ENCODE data around the gene CHST2. TPM values are rescaled to one million over a fixed set of nuclear protein-coding genes. Genes with fewer than 3 reads are reported as not detected.
A peak's percentile ranks its signal among the peaks of the same experiment; 100 is the strongest.
"Not testable (repeated sequence)": the region's sequence is repeated elsewhere in the genome, so short reads cannot be mapped to it uniquely, and the experiment has no call there.

Gene CHST2, protein sequence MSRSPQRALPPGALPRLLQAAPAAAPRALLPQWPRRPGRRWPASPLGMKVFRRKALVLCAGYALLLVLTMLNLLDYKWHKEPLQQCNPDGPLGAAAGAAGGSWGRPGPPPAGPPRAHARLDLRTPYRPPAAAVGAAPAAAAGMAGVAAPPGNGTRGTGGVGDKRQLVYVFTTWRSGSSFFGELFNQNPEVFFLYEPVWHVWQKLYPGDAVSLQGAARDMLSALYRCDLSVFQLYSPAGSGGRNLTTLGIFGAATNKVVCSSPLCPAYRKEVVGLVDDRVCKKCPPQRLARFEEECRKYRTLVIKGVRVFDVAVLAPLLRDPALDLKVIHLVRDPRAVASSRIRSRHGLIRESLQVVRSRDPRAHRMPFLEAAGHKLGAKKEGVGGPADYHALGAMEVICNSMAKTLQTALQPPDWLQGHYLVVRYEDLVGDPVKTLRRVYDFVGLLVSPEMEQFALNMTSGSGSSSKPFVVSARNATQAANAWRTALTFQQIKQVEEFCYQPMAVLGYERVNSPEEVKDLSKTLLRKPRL
- 22.1 TPM for total RNA-seq

DNA sequence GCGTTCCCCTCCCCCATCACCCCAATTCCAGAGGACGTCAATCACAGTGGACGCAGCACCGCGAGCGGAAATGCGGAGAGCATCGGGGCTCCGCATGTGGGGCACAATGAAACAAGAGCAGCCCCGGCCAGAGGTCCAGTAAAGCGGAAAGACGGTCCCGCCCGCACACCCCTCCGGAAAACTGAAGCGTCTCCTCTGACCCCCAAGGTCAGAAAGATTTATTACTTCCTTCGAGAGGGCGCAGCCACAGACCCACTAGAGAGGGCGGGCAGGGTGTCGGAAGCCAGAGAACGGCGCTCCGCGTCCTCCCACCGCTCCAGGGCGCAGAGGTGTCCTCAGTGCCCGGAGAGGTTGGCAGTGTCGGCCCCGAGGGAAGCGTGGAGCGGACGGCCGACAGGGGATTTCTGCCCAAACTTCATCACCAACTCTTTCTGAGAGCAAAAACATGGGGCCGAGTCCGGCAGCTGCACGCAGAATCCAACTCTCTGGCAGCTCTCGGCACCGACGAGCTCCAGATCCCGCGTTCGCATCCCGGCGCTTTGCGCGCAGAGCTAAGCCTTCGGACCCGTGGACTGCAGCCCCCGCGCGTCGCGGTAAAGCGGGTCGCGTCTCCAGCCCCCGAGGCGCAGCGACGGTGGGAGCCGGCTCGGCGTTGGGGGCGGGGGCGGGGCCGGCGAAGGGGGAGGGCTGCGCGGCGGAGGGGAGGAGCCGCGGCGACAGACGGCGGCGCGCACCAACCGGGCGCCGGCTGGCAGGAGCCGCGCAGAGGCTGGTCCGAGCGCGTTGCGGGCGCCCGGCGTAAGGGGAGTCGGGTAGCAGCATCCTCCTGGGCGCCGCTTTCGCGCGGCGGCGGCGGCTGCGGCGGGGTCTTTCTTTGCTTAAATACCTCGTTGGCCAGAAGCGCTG, at the start of gene CHST2:
TSS of gene CHST2 (plus strand) at position 763 of the 906 bp plus-strand sequence. CDS start 1,046 bp downstream, outside the sequence.
- H3K4me3 ChIP-seq (ENCODE audit: low read length) = peak within 1 kb of the TSS; percentile 78

DNA sequence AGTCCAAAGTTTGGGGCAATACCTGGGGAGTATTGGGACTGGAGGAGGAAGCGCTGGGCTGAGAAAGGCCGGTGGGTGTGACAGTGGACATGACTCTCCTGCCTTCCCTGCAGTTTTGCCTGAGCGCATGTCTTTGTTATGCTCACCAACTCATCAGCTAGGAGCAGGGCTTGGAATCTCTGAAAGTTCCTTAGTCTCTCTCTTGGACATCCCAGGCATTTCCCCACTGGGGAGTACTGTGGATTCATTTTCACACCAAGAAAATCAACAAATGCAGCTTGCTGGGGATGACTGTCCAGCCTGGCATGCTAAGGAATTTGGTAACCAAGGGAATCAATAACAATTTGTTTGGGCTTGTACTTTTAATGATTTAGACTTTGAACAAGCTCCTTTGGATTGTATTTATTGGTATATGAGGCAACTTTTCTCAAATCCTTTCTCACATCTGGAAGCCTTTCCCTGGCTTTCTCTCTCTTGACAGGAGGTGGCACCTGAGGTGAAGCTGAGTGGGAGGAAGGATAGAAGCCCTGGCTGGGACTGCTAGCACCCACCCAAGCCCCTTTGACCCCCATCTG, 48.5 kb upstream of the CHST2 start:
- no peak overlapping the region for H3K4me3 ChIP-seq (ENCODE audit: low read length)
- no peaks in the 10 kb centered on the region for H3K4me1 ChIP-seq (ENCODE audit: insufficient read depth, low read length)
- no peaks in the 10 kb centered on the region for H3K9me3 ChIP-seq (ENCODE audit: low read depth, low read length)
- no peaks in the 10 kb centered on the region for H3K27me3 ChIP-seq (ENCODE audit: insufficient read depth, low read length)

More for the DNA sequence above, at the start of gene CHST2:
- Histone ChIP-seq H3K27me3 (ENCODE audit: insufficient read depth, low read length) (peaks cover 5% of the 10 kb centered on the region), H3K4me1 (ENCODE audit: insufficient read depth, low read length) (peaks cover 34% of the 10 kb centered on the region), H3K9me3 (ENCODE audit: low read depth, low read length) (no peaks in the 10 kb centered on the region)

DNA sequence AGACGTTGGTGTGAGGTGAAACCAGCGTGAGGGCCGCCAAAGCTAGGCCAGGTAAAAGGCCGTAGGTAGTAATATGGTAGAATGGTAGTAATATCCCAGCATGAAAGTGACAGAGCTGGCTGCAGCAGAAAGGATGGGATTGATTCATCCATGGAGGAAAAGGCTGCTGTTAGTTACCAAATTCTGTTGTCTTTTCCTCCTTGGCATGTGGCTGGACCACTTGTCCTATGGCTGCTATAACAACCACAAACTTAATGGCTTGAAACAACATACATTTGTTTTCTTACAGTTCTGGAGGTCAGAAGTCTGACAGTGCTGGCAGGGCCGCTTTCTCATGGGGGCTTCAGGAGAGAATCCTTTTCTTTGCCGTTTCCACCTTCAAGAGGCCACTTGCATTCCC, 47.8 kb upstream of the CHST2 start:
- Histone ChIP-seq H3K9me3 (ENCODE audit: low read depth, low read length) (no peaks in the 10 kb centered on the region), H3K4me1 (ENCODE audit: insufficient read depth, low read length) (no peaks in the 10 kb centered on the region), H3K4me3 (ENCODE audit: low read length) (no peak overlapping the region), H3K27me3 (ENCODE audit: insufficient read depth, low read length) (no peaks in the 10 kb centered on the region)

DNA sequence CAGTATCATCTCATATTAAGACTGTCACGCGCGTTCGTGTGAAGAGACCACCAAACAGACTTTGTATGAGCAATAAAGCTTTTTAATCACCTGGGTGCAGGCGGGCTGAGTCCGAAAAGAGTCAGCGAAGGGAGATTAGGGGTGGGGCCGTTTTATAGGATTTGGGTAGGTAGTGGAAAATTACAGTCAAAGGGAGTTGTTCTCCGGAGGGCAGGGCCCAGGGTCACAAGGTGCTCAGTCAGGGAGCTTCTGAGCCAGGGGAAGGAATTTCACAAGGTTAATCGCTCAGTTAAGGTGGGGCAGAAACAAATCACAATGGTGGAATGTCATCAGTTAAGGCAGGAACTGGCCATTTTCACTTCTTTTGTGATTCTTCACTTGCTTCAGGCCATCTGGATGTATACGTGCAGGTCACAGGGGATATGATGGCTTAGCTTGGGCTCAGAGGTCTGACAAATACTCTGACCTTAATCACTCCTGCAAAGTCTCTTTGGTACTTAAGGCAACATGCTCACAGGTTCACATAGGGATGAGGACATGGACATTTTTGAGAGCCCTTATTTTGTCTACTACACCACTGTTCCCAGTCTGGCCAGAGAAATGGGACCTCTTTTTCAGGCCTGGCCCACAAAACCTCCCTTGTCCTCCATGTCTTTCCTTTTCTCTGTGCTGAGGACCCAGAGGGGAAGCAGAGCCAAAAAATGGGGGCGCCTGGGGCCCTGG, 47.1 kb upstream of the CHST2 start:
- H3K27me3 ChIP-seq (ENCODE audit: insufficient read depth, low read length); H3K4me1 ChIP-seq (ENCODE audit: insufficient read depth, low read length); H3K9me3 ChIP-seq (ENCODE audit: low read depth, low read length); H3K4me3 ChIP-seq (ENCODE audit: low read length): not testable (repeated sequence)

DNA sequence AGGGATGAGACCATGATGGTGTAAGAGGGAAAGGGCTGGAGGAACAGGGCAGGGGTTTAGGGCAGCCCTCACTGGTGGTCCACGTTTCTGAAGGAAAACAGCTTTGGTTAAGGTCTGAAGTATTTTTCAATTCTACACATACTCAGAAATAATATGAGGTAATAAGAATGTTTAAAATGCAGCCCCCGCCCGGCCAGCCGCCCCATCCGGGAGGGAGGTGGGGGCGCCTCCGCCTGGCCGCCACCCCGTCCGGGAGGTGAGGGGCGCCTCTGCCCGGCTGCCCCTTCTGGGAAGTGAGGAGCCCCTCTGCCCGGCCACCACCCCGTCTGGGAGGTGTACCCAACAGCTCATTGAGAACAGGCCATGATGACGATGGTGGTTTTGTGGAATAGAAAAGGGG, 46.0 kb upstream of the CHST2 start:
- not testable (repeated sequence) for H3K4me1 ChIP-seq (ENCODE audit: insufficient read depth, low read length); H3K4me3 ChIP-seq (ENCODE audit: low read length); H3K27me3 ChIP-seq (ENCODE audit: insufficient read depth, low read length); H3K9me3 ChIP-seq (ENCODE audit: low read depth, low read length)

DNA sequence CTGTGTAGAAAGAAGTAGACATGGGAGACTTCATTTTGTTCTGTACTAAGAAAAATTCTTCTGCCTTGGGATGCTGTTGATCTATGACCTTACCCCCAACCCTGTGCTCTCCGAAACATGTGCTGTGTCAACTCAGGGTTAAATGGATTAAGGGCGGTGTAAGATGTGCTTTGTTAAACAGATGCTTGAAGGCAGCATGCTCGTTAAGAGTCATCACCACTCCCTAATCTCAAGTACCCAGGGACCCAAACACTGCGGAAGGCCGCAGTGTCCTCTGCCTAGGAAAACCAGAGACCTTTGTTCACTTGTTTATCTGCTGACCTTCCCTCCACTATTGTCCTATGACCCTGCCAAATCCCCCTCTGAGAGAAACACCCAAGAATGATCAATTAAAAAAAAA, 45.6 kb upstream of the CHST2 start:
- not testable (repeated sequence) for H3K4me3 ChIP-seq (ENCODE audit: low read length); H3K4me1 ChIP-seq (ENCODE audit: insufficient read depth, low read length); H3K9me3 ChIP-seq (ENCODE audit: low read depth, low read length); H3K27me3 ChIP-seq (ENCODE audit: insufficient read depth, low read length)

DNA sequence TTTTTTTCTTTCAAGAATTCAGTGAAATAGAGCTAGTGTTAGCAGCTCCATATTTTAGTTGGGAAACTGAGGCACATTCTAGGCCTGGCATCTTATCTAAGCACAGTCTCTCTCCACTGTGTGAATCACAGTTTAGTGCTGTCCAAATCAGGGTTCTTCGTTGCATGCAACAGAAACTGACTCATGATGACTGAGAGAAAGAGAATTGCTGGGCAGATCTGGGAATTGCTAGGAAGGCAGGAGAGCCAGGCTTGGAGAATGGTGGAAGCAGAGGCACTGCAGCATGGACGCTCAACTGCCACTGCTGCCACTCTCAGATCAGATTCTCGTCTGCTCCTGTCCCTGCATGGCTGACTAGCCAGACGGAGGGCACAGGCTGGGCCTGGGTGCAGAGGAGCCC, 40.7 kb upstream of the CHST2 start:
- Histone ChIP-seq H3K9me3 (ENCODE audit: low read depth, low read length) (no peaks in the 10 kb centered on the region), H3K27me3 (ENCODE audit: insufficient read depth, low read length) (no peaks in the 10 kb centered on the region), H3K4me3 (ENCODE audit: low read length) (no peak overlapping the region), H3K4me1 (ENCODE audit: insufficient read depth, low read length) (peaks cover 13% of the 10 kb centered on the region)

DNA sequence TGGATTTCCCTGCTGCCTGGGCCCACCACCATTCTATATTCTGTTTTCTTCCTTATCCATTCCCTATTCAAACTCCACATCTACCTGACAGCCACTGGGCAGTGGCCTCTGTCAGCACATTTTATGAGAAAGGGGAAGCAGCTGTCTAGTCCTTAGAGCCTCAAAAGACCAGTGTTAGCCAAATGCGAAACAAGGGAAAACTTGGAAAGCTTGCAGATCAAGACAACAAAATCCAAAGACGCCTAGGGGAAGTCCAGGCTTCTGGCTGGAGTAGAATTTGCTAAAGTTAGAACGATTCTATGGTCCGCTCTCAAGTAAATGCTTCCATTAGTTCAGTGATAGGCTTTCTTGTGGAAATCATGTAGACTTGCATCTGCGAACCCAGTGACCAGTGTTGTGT, 39.4 kb upstream of the CHST2 start:
- Histone ChIP-seq H3K4me3 (ENCODE audit: low read length) (no peak overlapping the region), H3K27me3 (ENCODE audit: insufficient read depth, low read length) (no peaks in the 10 kb centered on the region), H3K9me3 (ENCODE audit: low read depth, low read length) (no peaks in the 10 kb centered on the region), H3K4me1 (ENCODE audit: insufficient read depth, low read length) (peaks cover 19% of the 10 kb centered on the region)

DNA sequence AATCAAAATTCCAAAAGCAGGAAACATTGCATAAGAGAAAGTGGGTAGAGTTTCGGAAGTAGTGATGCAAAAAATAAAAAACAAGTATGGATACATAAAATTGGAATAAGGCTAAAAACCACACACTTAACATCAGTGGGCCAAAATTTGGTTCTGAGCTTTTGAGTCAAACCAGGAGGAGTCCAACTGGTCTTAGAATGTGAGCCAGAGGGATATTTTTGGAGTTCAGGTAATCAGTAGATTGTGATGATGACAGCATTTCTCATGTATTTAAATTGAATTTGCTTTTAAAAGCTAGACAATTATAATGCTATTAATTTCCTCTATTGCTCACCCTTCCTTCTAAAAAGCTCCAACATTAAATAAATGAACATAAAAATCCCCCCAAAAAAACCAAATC, 38.2 kb upstream of the CHST2 start:
- H3K27me3 ChIP-seq (ENCODE audit: insufficient read depth, low read length) = no peaks in the 10 kb centered on the region
- peaks cover 19% of the 10 kb centered on the region for H3K4me1 ChIP-seq (ENCODE audit: insufficient read depth, low read length)
- H3K4me3 ChIP-seq (ENCODE audit: low read length) = no peak overlapping the region
- no peaks in the 10 kb centered on the region for H3K9me3 ChIP-seq (ENCODE audit: low read depth, low read length)

DNA sequence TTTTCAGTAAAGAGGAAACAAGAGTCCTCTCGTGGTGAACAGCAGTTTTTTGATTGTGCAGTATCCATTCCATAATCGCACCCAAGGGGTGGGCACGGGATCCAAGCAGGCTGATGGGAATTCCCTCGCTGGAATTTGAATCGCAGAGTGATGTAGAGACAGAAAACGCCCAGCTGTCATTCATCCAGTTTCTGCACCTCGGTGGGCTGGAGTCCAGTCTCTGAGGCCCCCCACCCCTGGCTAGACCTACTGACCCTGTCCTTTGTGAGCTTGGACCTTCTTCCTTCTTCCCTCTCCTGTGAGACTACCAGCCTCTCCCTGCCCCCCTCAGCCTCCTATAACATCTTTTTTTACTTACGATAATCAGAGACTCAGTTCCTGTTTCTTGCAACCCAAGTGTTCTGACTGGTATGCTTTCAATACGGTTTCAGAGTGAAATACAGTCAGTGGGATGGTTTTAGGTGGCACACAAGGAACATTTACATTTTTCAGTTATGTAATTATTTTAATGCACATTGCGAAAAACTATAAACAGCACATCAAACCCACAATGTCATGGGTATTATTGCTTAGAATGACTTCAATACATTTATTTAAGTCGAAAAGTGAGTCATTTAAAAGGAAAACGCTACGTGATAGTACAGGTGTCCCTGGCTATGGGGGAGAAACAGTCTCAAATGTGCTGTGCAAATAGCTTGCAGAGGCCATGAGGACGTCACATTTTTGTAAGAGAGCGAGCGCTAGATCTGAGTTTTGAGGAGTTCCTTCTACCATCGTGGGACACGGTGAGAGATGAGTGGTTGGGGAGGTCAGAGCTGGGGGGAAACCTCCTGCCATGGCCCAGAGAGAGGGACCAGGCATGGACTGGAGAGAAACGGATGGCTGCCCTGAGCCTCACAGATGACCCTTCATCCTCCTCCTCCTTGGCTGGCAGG, 37.5 kb upstream of the CHST2 start:
- H3K4me3 ChIP-seq (ENCODE audit: low read length) = no peak overlapping the region
- peaks cover 19% of the 10 kb centered on the region for H3K4me1 ChIP-seq (ENCODE audit: insufficient read depth, low read length)
- no peaks in the 10 kb centered on the region for H3K9me3 ChIP-seq (ENCODE audit: low read depth, low read length)
- no peaks in the 10 kb centered on the region for H3K27me3 ChIP-seq (ENCODE audit: insufficient read depth, low read length)

DNA sequence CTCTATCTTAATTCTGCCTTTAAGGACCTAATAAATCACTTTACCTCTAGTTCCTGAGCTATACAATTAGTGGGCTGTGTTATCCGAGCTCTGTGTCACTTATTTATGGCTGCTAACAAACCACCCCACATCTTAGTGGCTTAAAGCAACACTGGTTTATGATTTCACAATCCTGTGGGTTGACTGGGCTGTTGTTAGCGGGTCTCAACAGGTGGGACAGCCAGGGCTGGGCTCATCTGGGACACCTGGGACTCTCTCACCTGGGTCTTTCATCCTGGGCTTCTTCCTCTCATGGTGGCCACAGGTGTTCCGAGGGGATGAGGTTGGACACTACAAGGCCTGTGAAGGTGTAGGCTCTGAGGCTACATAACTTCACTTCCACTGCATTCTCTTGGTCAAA, 35.8 kb upstream of the CHST2 start:
- H3K27me3 ChIP-seq (ENCODE audit: insufficient read depth, low read length) = no peaks in the 10 kb centered on the region
- H3K4me3 ChIP-seq (ENCODE audit: low read length) = no peak overlapping the region
- no peaks in the 10 kb centered on the region for H3K9me3 ChIP-seq (ENCODE audit: low read depth, low read length)
- peaks cover 19% of the 10 kb centered on the region for H3K4me1 ChIP-seq (ENCODE audit: insufficient read depth, low read length)

DNA sequence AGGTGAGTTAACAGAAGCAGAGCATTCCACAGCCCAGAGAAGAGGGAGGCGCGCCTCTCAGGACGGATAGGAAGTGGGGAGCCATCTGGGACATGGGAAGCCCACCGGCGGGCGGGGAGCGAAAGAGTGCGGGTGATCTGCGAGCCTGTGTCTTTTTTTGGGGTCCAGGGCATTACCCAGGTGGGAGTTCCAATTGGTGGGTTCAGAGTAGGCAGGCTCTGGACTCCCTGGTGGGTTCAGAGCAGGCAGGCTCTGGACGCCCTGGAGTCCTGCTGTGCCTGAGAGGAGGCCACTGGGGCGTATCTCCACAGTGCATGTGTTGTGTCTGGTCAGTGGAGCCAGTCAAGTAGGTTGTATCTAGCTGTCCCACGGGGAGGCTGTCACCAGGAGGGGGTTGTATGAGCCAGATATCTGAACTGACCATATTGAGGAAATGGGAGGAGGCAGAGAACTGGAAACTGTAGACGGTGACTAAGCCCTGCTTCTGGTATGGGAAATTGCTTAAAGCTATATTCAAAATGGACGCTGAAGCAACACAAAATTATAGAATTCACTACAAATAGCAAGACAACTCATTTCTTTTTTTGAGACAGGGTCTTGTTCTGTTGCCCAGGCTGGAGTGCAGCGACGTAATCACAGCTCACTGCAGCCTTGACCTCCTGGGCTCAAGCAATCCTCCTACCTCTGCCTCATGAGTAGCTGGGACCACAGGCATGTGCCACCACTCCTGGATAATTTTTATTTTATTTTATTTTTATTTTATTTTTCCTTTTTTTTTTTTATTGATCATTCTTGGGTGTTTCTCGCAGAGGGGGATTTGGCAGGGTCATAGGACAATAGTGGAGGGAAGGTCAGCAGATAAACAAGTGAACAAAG, 34.5 kb upstream of the CHST2 start:
- Histone ChIP-seq H3K4me3 (ENCODE audit: low read length) (no peak overlapping the region), H3K4me1 (ENCODE audit: insufficient read depth, low read length) (peaks cover 19% of the 10 kb centered on the region), H3K9me3 (ENCODE audit: low read depth, low read length) (no peaks in the 10 kb centered on the region), H3K27me3 (ENCODE audit: insufficient read depth, low read length) (no peaks in the 10 kb centered on the region)

DNA sequence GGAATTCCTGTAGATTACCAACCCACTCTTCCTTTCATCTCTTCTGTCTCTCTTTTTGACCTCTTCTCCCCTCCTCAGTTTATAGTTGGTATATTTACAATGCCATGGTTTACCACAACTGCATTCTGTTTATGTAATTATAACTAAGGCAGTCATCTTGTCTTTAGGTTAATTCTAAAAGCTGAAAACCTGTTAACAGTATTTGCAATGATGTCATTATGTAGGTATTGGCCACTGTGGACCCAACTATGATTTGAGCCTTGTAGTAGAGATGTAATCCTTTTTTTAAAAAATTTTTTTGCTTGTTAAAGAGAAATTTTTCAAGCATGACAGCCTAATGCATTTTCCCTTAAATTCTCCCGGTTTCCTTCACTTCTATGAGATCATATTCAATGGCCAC, 30.7 kb upstream of the CHST2 start:
- Histone ChIP-seq H3K27me3 (ENCODE audit: insufficient read depth, low read length) (no peaks in the 10 kb centered on the region), H3K4me1 (ENCODE audit: insufficient read depth, low read length) (peaks cover 6% of the 10 kb centered on the region), H3K4me3 (ENCODE audit: low read length) (no peak overlapping the region), H3K9me3 (ENCODE audit: low read depth, low read length) (no peaks in the 10 kb centered on the region)
